Calu3 (cell line): ENCODE data around the gene PIGR. TPM values are rescaled to one million over a fixed set of nuclear protein-coding genes. Genes with fewer than 3 reads are reported as not detected.

Experiments used
- BruUV-seq: library from RNA; stranded (reverse); fragments of 400-500 nt; replicated peaks from 2 replicates; lab custom pipeline; 2021; lab: Mats Ljungman, UMichigan
- CTCF ChIA-PET: fragments of 300-600 bp; sonication (Branson Sonifier 250); formaldehyde crosslinking; loops from one replicate; lab custom pipeline; 2022; ENCODE audit warnings: antibody characterized with exemption; lab: Charles Lee
- DNase-seq: peaks from one replicate; pipeline ENCODE4 v3.0.0; 2022
- H3K27ac Mint-ChIP-seq: one replicate; pipeline ENCODE4 v1.8.0; 2022; ENCODE audit warnings: mixed read lengths; ENCODE audit not compliant: unreplicated experiment
- H3K27me3 Mint-ChIP-seq: one replicate; pipeline ENCODE4 v1.8.0; 2022; ENCODE audit warnings: mixed read lengths; ENCODE audit not compliant: unreplicated experiment
- H3K36me3 Mint-ChIP-seq: one replicate; pipeline ENCODE4 v1.8.0; 2022; ENCODE audit warnings: mild to moderate bottlenecking, moderate library complexity, mixed read lengths; ENCODE audit not compliant: insufficient read depth, unreplicated experiment
- H3K4me1 Mint-ChIP-seq: one replicate; pipeline ENCODE4 v1.8.0; 2022; ENCODE audit warnings: mild to moderate bottlenecking, low read depth, mixed read lengths; ENCODE audit not compliant: unreplicated experiment
- H3K4me3 Mint-ChIP-seq: one replicate; pipeline ENCODE4 v1.8.0; 2022; ENCODE audit warnings: mild to moderate bottlenecking, low read depth, moderate library complexity, mixed read lengths; ENCODE audit not compliant: unreplicated experiment
- H3K9me3 Mint-ChIP-seq: one replicate; pipeline ENCODE4 v1.8.0; 2022; ENCODE audit warnings: low read depth, mixed read lengths; ENCODE audit not compliant: unreplicated experiment
- intact Hi-C: fragments of 100-400 bp; cut with micrococcal nuclease; formaldehyde crosslinking; loops from one replicate; pipeline ENCODE4 v1.10.0; 2022; ENCODE audit not compliant: unreplicated experiment
- total RNA-seq: library from RNA; stranded (reverse); gene quantifications from 2 replicates; pipeline ENCODE4 v1.2.3, GENCODE V29; 2022
- TF ChIP-seq, protein P1 (sequence below): fragments of 200-600 bp; IDR thresholded peaks from one replicate; pipeline ENCODE4 v1.8.0; 2022; ENCODE audit warnings: antibody characterized with exemption; ENCODE audit not compliant: unreplicated experiment

Gene PIGR
- total RNA-seq, 1 experiment from 2014 or later: 367 TPM

- peaks cover 8% of the 10 kb centered on the region for H3K4me1 Mint-ChIP-seq
- H3K4me3 Mint-ChIP-seq: no peak overlapping the region
- no peak for DNase-seq
- peaks cover 11% of the 10 kb centered on the region for H3K36me3 Mint-ChIP-seq
- no peak overlapping the region for H3K27ac Mint-ChIP-seq
- CTCF ChIA-PET: interaction anchor here (0.9 to 1.6 kb wide), 4 partner anchors 12 to 50 kb away, joined by 3 read pairs; no protein-coding TSS in a partner anchor
- intact Hi-C loops: no loop called here
- BruUV-seq: no TSS peak
- TF ChIP-seq, protein P1, sequence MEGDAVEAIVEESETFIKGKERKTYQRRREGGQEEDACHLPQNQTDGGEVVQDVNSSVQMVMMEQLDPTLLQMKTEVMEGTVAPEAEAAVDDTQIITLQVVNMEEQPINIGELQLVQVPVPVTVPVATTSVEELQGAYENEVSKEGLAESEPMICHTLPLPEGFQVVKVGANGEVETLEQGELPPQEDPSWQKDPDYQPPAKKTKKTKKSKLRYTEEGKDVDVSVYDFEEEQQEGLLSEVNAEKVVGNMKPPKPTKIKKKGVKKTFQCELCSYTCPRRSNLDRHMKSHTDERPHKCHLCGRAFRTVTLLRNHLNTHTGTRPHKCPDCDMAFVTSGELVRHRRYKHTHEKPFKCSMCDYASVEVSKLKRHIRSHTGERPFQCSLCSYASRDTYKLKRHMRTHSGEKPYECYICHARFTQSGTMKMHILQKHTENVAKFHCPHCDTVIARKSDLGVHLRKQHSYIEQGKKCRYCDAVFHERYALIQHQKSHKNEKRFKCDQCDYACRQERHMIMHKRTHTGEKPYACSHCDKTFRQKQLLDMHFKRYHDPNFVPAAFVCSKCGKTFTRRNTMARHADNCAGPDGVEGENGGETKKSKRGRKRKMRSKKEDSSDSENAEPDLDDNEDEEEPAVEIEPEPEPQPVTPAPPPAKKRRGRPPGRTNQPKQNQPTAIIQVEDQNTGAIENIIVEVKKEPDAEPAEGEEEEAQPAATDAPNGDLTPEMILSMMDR: no peak
- no peaks in the 10 kb centered on the region for H3K27me3 Mint-ChIP-seq
- no peaks in the 10 kb centered on the region for H3K9me3 Mint-ChIP-seq
These were observed 14.6 kb downstream of the PIGR start for GRCh38 chr1:206931709-206932108.

DNA sequence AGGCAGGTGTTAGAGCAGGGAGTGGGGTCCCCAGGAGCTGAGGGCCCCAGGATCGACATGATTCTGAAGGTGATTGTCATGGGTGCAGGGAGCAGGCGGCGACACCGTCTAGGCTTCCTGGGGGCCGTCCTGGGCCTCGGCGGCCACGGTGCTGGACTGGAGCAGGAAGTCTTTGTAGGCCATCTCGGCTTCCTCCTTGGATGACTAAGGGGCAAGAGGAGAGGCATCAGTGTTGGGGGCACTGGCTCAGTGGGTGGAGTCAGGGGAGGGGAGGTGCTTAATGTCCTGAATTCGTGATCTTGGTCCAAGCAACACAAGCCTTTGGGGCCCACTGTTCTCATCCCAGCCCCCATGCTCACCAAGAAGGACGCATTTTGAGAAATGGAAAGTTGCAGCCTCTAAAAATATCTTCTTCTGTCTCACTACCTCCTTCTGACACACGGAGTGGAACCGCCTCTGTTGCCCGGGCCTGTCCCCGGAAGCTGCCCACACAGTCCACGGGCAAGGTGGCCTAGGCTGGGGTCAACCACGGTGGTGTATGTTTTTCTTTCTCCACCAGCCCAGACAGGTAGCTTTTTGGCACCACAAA lies 16.0 kb downstream of the PIGR start:
- H3K36me3 Mint-ChIP-seq: peaks cover 6% of the 10 kb centered on the region
- H3K4me1 Mint-ChIP-seq: peaks cover 1% of the 10 kb centered on the region
- TF ChIP-seq, protein P1: no peak
- CTCF ChIA-PET: interaction anchor here (0.8 to 1.5 kb wide), 3 partner anchors 13 to 52 kb away, joined by 3 read pairs; no protein-coding TSS in a partner anchor
- H3K9me3 Mint-ChIP-seq: no peaks in the 10 kb centered on the region
- H3K27me3 Mint-ChIP-seq: no peaks in the 10 kb centered on the region
- DNase-seq: no peak
- intact Hi-C loops: no loop called here
- H3K4me3 Mint-ChIP-seq: no peak overlapping the region
- no peak overlapping the region for H3K27ac Mint-ChIP-seq
- BruUV-seq: no TSS peak

DNA sequence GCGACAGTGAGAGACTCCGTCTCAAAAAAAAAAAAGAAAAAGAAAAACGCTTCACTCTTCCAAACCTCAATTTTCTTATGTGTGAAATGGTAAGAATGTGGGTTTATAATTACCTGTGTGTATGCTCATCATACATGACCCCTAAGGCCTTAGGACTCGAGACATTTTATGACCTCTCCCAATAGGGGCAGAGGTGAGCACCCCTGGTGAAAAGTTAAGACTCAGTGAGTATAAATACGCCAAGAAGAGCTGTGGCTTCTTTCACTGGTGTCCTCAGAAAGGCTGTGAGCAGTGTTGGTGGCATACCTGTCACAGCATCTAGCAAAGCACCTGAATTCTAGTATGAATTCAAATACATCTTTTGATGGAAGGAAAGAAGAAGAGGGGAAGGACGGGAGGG lies 16.7 kb downstream of the PIGR start:
- no TSS peak for BruUV-seq
- H3K36me3 Mint-ChIP-seq: peaks cover 6% of the 10 kb centered on the region
- H3K27ac Mint-ChIP-seq: no peak overlapping the region
- no peaks in the 10 kb centered on the region for H3K9me3 Mint-ChIP-seq
- no peak for DNase-seq
- H3K4me3 Mint-ChIP-seq: no peak overlapping the region
- CTCF ChIA-PET: interaction anchor here (1.3 kb wide), 1 partner anchor 53 kb away, joined by 3 read pairs; no protein-coding TSS in a partner anchor
- H3K27me3 Mint-ChIP-seq: no peaks in the 10 kb centered on the region
- TF ChIP-seq, protein P1: no peak
- H3K4me1 Mint-ChIP-seq: no peaks in the 10 kb centered on the region
- intact Hi-C loops: no loop called here

DNA sequence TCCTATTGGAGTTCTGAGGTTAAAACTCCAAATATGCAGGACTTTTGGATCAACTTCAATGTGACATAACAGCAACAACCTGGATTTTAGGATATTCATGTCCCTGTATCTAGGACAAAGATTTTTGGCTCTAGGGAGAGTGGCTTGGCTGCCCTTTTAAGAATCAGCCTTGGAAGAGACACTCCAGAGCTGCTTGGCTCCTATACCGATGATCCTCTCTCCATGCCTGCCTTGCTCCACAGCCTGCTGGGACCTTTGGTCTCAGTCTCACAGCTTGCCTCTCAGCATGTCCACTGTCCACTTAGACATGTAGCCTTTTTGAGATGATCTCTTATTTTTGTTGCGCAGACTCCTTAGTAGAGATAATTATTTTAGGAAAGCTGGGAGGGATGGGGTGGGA lies 20.0 kb downstream of the PIGR start:
- H3K36me3 Mint-ChIP-seq: peaks cover 6% of the 10 kb centered on the region
- no TSS peak for BruUV-seq
- DNase-seq: no peak
- no peaks in the 10 kb centered on the region for H3K4me1 Mint-ChIP-seq
- CTCF ChIA-PET: interaction anchor here (0.6 to 1.5 kb wide), 3 partner anchors 43 to 395 kb away, joined by 3 to 7 read pairs (median 6); no protein-coding TSS in a partner anchor
- no peaks in the 10 kb centered on the region for H3K9me3 Mint-ChIP-seq
- TF ChIP-seq, protein P1: no peak
- H3K27me3 Mint-ChIP-seq: no peaks in the 10 kb centered on the region
- H3K27ac Mint-ChIP-seq: no peak overlapping the region
- intact Hi-C loops: no loop called here
- H3K4me3 Mint-ChIP-seq: no peak overlapping the region
